Rectal smooth muscle tissue (tissue), 1 donor: ENCODE measurements around the gene KRT35.
A peak's percentile ranks its signal among the peaks of the same experiment; 100 is the strongest.

Source experiments
- H3K27ac ChIP-seq: one replicate; pipeline ENCODE4 v1.7.0; 2013; ENCODE audit warnings: low read depth, low read length, inconsistent platforms
- H3K27me3 ChIP-seq: one replicate; pipeline ENCODE4 v1.7.0; 2013; ENCODE audit warnings: low read length; ENCODE audit not compliant: control insufficient read depth, insufficient read depth
- H3K36me3 ChIP-seq: one replicate; pipeline ENCODE4 v1.7.0; 2013; ENCODE audit warnings: low read length; ENCODE audit not compliant: control insufficient read depth, insufficient read depth
- H3K4me1 ChIP-seq: one replicate; pipeline ENCODE4 v1.7.0; 2013; ENCODE audit warnings: low read length; ENCODE audit not compliant: control insufficient read depth, insufficient read depth
- H3K4me3 ChIP-seq: one replicate; pipeline ENCODE4 v1.7.0; 2013; ENCODE audit warnings: low read length
- H3K9ac ChIP-seq: one replicate; pipeline ENCODE4 v1.7.0; 2013; ENCODE audit warnings: low read length

The KRT35 gene

DNA sequence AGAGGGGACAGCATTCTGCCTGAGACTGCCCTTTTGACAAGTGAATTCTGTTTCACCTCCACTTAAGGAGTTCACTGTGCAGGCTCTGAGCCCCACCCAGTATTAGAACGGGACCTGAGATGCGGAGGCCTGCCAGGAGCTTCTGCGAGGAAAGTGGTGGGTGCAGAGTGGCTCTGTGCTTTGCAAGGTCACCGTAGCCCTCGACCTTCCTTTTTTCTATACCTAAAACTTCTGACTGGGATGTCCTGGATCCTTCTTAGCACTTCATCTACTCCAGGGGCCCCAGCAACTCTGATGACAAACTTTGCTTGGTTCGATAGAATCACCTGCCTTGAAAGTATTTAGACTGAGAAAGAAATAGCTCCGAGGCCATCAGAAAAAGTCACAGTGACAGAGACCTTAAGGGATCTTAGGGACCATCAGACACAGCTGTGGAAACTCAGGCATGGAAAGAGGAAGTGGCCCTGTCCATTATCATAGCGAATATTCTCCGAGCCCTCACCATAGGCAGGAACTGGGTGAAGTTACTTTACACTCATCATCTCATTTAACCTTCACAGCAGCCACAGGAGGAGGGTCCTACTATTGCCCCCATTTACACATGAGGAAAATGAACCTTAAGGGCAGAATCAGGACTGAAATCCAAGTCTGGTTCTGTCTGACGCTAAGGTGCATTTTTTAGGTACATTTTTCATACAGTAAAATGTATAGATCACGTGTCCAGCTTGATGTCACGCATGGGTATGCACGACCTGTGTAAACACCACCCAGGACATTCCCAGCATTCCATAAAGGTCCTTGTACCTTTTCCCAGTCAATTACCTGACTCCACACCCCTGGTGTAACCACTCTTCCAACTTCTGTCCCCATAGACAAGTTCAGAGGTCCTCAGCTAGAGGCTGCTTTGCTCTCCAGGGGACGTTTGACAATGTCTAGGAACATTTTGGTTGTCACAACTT is 25.1 kb upstream of the KRT35 start:
- no peak overlapping the region for H3K27ac ChIP-seq
- H3K9ac ChIP-seq, result no peak overlapping the region
- no peaks in the 10 kb centered on the region for H3K36me3 ChIP-seq
- peaks cover 3% of the 10 kb centered on the region for H3K4me1 ChIP-seq
- H3K4me3 ChIP-seq, result no peak overlapping the region
- no peaks in the 10 kb centered on the region for H3K27me3 ChIP-seq

DNA sequence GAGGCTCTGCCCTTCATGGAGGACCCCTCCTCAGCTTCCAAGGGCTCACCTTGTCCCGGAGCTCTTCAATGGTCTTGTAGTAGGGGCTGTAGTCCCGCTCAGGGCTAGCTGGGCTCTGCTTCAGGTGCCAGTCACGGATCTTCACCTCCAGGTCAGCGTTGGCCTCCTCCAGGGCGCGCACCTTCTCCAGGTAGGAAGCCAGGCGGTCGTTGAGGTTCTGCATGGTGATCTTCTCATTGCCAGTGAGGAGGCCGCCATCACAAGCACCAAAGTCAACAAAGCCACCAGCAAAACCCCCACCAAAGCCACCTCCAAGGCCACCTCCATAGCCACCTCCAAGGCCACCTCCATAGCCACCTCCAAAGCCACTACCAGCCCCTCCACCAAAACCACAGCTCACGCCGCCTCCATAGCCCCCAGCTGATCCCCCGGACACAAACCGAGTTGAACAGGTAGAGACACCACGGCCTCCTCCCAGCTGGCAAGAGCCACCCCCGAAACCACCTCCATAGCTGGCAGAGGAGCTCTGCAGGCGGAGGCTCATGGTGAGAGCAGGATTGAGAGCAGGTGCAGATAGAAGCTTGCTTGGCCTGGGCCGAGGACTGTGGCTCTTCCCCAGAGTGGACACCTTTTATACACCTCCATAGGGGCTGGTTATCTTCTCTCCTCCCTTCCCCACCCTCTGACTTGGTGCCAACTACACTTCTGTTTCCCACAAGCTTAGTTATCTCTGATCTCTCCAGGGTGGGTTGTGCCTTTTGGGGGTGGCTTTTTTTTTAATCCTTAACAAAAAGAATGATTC is 24.3 kb upstream of the KRT35 start, which contains the start of gene KRT13:
KRT13 (minus strand) TSS at position 606 of the 802 bp plus-strand sequence; CDS start at position 544, 62 bp downstream.
- H3K27me3 ChIP-seq, result no peaks in the 10 kb centered on the region
- no peak within 1 kb of the TSS for H3K9ac ChIP-seq
- H3K4me1 ChIP-seq, result peaks cover 3% of the 10 kb centered on the region
- H3K4me3 ChIP-seq, result no peak within 1 kb of the TSS
- H3K27ac ChIP-seq, result no peak within 1 kb of the TSS
- H3K36me3 ChIP-seq, result no peaks in the 10 kb centered on the region

DNA sequence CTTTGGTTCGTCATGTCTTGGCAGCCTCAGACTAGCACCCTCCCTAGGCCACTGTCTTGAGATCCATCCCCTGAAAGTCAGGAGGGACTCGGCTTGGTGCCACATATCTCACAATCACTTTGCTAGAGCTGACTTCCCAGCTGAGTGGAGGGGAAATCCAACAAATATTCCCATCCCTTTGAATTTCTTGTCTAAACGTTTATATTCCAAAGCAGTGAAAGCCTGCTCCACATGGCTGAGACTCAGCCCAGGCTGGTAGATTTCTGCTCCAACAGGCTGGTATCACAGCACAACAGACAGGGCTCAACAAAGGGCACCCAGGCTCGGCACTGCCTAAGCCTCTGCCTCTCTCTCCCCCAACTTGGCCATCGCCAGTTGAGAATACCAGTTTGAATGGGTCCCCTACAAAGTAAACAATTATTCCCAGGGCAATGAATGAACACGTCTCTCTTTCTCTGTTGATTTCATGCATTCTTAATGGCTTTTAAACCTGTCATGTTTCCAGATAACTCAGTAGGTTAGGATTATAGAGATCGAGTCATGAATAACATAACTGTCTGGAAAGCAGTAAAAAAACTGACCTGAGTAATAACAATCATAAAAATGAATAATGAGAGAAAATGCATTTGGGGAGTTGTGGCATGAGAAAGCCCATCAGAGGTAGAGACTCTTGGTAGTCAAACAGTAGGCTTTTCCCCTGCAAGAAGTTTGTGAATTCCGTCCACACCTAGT is 23.5 kb upstream of the KRT35 start:
- no peaks in the 10 kb centered on the region for H3K27me3 ChIP-seq
- H3K9ac ChIP-seq, result no peak overlapping the region
- H3K27ac ChIP-seq, result no peak overlapping the region
- peaks cover 3% of the 10 kb centered on the region for H3K4me1 ChIP-seq
- no peak overlapping the region for H3K4me3 ChIP-seq
- H3K36me3 ChIP-seq, result no peaks in the 10 kb centered on the region

DNA sequence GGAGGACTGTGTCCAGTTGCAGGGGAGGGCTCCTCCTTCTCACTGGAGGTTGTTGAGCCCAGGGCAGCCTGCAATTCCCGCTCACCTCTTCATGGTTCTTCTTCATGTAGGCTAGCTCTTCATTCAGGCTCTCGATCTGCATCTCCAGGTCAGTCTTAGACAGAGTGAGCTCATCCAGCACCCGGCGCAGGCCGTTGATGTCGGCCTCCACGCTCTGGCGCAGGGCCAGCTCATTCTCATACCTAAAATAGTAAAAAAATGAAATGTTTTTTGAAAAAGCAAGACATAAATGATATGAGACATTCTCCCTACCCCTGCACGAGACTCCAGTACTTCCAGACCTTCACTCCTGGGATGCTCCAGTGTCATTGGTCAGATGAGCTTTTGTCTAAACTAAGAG is 22.3 kb upstream of the KRT35 start:
- Histone ChIP-seq H3K4me3 (no peak overlapping the region), H3K9ac (no peak overlapping the region), H3K27me3 (no peaks in the 10 kb centered on the region), H3K4me1 (peaks cover 3% of the 10 kb centered on the region), H3K27ac (no peak overlapping the region), H3K36me3 (no peaks in the 10 kb centered on the region)

DNA sequence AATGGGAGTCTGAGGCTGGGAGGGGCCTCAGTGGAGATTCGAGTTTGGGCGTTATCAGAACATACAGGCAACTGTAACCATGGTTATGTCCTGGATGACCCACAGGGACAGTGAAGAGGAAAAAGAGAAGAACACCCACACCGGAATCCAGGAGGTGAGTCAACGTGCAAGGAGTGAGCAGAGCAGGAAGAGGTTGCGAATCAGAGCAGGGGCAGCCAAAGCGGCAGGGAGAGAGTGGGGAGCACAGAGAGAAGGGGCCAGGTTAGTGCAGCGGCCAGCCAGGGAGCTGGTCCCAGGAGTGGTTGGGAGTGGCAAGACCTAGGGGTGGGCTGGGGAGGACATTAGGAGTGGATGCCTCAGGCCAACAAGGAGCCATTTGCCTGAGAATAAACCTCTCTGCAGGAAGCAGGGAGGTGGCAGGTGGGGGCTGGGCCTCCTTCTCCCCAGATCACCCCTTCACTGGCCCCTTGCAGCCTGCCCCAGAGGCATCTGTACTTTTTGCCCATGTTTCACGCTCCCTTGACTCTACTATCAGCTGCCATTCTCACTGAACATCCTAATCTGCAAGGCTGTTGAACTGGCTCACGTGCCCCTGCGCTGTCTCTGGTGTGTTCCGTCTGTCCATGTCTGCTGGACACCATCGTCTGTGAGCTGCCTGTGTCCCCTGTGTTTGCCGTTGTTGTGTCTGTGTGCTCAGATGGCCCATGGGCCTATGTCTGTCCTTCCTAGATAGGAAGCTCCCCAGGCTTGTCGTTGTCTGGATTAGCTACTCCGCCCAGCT is 19.4 kb upstream of the KRT35 start:
- no peak overlapping the region for H3K4me3 ChIP-seq
- no peaks in the 10 kb centered on the region for H3K36me3 ChIP-seq
- peaks cover 3% of the 10 kb centered on the region for H3K4me1 ChIP-seq
- no peak overlapping the region for H3K27ac ChIP-seq
- no peak overlapping the region for H3K9ac ChIP-seq
- H3K27me3 ChIP-seq, result no peaks in the 10 kb centered on the region

DNA sequence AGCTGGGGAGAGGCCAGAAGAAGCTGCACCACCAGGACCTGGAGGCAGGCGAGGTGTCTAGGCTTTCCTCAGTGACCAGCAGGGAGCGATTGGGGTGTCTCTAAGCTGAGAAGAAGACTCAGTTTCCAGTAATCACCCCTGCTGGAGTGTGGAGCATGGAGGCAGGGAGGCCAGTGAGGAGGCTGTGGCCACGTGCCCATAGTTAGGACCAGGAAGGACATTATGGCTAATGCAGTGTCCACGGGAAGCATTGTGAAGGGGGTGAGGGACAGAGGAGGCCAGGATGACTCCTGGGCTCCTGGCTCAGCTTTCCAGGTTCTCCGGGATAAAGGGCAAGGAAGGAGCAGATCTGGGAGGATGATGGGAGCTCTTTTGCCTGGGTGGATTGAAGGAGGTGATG is 18.8 kb upstream of the KRT35 start:
- Histone ChIP-seq H3K36me3 (no peaks in the 10 kb centered on the region), H3K27me3 (no peaks in the 10 kb centered on the region), H3K27ac (no peak overlapping the region), H3K4me1 (peaks cover 3% of the 10 kb centered on the region), H3K4me3 (no peak overlapping the region), H3K9ac (no peak overlapping the region)

DNA sequence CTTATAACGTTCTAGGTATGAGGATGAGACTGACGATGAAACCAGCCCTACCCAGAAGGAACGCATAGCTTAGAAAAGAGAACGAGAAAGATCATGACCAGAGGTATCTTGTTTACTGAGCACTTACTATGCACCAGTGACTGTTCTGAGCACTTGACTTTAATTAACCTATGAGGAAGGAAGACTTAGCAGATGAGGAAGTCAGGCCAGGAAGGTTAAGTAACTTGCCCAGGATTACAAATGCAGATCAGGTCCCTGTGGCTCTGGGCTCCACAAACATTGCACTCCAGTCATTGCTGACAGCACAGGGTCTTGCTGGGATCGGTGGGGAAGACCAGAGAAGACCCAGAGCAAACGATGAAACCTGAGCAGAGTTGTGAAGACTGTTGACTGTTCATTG is 17.3 kb upstream of the KRT35 start:
- Histone ChIP-seq H3K27me3 (no peaks in the 10 kb centered on the region), H3K4me1 (no peaks in the 10 kb centered on the region), H3K4me3 (no peak overlapping the region), H3K27ac (no peak overlapping the region), H3K36me3 (no peaks in the 10 kb centered on the region), H3K9ac (no peak overlapping the region)

DNA sequence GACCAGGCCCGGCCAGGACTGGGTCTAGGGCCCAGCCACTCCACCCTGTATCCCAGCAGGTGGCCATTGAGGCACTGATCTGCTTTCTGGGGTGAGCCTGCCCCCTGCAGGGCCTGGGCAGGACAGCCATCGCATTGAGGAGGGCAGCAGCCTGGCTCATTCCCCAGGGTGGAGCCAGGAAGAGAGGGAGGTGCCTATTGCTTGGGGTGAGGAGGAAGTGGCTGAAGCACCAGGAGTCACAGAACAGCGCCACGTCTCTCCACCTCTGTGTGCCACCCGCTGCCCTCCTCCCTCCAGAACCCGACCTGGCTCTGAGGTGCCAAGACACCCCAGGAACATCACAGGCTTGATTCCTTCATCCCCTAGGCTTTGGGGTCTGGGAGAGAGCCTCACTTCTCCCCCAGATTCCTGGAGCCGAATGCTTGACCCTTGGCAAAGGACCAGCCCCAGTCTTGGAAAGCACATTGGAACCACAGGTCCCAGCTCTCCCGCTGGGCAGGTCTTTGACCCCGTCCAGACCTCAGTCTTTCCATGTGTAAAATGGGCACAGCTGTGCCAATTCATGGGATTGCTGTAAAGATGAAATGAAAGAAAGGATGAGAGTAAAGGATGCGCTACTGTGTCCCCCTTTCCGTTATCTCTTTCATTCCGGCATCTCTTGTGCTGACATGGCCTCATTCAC is 16.0 kb upstream of the KRT35 start:
- H3K36me3 ChIP-seq, result no peaks in the 10 kb centered on the region
- H3K4me1 ChIP-seq, result no peaks in the 10 kb centered on the region
- no peak overlapping the region for H3K27ac ChIP-seq
- H3K9ac ChIP-seq, result peak overlapping the region; percentile 6
- no peak overlapping the region for H3K4me3 ChIP-seq
- H3K27me3 ChIP-seq, result no peaks in the 10 kb centered on the region

DNA sequence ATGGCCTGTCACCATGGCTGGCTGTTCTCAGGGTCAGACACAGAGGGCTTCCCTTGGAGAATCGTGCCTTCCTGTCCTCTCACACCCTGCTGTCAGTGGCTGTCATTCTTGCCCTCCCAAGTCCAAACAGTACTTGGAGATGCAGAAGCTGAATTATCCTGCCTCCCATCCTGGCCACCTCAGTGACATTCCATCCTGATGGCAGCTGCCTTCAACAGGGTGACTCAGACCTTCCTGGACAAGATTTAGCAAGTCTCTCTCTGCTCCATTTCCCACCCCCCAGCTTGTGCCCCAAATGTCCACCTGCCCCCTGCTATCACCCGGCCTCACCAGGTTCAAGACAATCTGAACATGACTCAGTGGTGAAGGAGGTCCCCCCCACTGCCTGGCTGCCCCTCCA is 13.6 kb upstream of the KRT35 start:
- no peaks in the 10 kb centered on the region for H3K4me1 ChIP-seq
- H3K9ac ChIP-seq, result no peak overlapping the region
- H3K36me3 ChIP-seq, result no peaks in the 10 kb centered on the region

DNA sequence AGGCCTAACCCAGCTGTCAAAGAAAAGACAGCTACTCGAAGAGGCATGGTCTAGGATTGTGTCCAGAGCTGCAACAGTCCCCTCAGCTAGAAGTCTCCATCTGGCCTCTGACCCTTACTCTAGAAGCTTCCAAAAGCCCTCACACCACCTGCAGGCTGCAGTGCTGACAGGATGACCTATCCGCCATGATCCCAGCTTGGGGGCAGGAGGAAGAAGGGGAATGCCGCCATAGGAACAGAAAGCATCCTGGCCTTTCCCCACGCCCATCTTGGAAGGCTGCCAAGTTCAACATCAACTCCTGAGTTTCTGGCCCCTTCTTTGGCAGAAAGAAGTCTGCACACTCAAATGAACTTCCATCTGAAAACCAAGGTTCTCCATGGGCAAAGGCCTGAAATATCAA is 11.8 kb upstream of the KRT35 start:
- no peaks in the 10 kb centered on the region for H3K27me3 ChIP-seq
- no peak overlapping the region for H3K27ac ChIP-seq
- no peak overlapping the region for H3K9ac ChIP-seq
- no peak overlapping the region for H3K4me3 ChIP-seq
- no peaks in the 10 kb centered on the region for H3K4me1 ChIP-seq
- no peaks in the 10 kb centered on the region for H3K36me3 ChIP-seq

More for the DNA sequence above, 13.6 kb upstream of the KRT35 start:
- no peak overlapping the region for H3K27ac ChIP-seq
- no peaks in the 10 kb centered on the region for H3K27me3 ChIP-seq
- no peak overlapping the region for H3K4me3 ChIP-seq

DNA sequence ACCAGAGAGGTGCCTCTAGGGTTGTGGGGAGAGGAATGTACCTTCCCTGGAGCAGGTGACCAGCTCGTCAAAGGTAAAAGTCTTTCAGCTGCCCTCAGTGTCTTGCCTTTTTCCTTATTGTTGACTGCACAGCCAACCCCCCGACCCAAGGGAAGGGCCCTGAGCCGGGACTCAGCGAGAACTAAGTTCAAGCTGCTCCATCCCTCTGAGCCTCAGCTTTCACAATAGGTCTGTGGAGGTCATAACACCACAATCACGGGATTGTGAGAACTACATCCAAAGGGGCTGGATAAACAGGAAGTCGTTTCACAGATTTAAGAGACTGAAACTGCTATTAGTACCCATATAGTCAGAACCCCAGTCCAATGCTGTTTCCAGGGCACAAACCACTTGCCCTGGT is 11.4 kb upstream of the KRT35 start:
- no peak overlapping the region for H3K27ac ChIP-seq

More for the DNA sequence above, 11.4 kb upstream of the KRT35 start:
- Histone ChIP-seq H3K4me1 (no peaks in the 10 kb centered on the region), H3K36me3 (no peaks in the 10 kb centered on the region), H3K9ac (no peak overlapping the region), H3K4me3 (no peak overlapping the region), H3K27me3 (no peaks in the 10 kb centered on the region)
